A172 (cell line): Measurements from ENCODE around the gene PDK1. TPM values are rescaled to one million over a fixed set of nuclear protein-coding genes. Genes with fewer than 3 reads are reported as not detected.
"Not testable (repeated sequence)": the region's sequence is repeated elsewhere in the genome, so short reads cannot be mapped to it uniquely, and the experiment has no call there.

Source experiments
- DNase-seq: peaks from one replicate; pipeline ENCODE4 v3.0.0-alpha.2; 2015; ENCODE audit warnings: low spot score
- total RNA-seq: library from RNA; depleted of rRNA; stranded (reverse); fragments of >200 nt; shearing (Covaris generic); gene quantifications from 2 replicates; pipeline ENCODE4 v1.2.3, GENCODE V29; 2014

The PDK1 gene
- total RNA-seq, 1 experiment from 2014 or later: 6.0 TPM

GRCh38 chr2:172552547-172553291 lies 3.2 kb upstream of the PDK1 start:
- peak; percentile 94 for DNase-seq

GRCh38 chr2:172554352-172555271 lies 1.3 kb upstream of the PDK1 start:
- DNase-seq: no peak

- DNase-seq: no peak
Observed at GRCh38 chr2:172555272-172555521, 693 bp upstream of the PDK1 start.

- peak; percentile 53 for DNase-seq
Observed at GRCh38 chr2:172556284-172557033, 569 bp downstream of the PDK1 start.

- no peak for DNase-seq
Observed at GRCh38 chr2:172558372-172558771, 2.5 kb downstream of the PDK1 start.

- DNase-seq: no peak
Observed at GRCh38 chr2:172560721-172561120, 4.8 kb downstream of the PDK1 start.

GRCh38 chr2:172561270-172561669 lies 5.4 kb downstream of the PDK1 start:
- DNase-seq: no peak

- no peak for DNase-seq
Observed at GRCh38 chr2:172562298-172562697, 6.4 kb downstream of the PDK1 start.

- DNase-seq: no peak
Observed at GRCh38 chr2:172564376-172564775, 8.5 kb downstream of the PDK1 start.

GRCh38 chr2:172571245-172571644 lies 15.4 kb downstream of the PDK1 start:
- no peak for DNase-seq

GRCh38 chr2:172572981-172573380 lies 17.1 kb downstream of the PDK1 start:
- no peak for DNase-seq

GRCh38 chr2:172574965-172575364 lies 19.1 kb downstream of the PDK1 start:
- DNase-seq: no peak

- no peak for DNase-seq
Observed at GRCh38 chr2:172578054-172578453, 22.2 kb downstream of the PDK1 start.

- no peak for DNase-seq
Observed at GRCh38 chr2:172578860-172579512, 23.1 kb downstream of the PDK1 start.

- no peak for DNase-seq
Observed at GRCh38 chr2:172580544-172580943, 24.7 kb downstream of the PDK1 start.

- no peak for DNase-seq
Observed at GRCh38 chr2:172582656-172583055, 26.8 kb downstream of the PDK1 start.

- no peak for DNase-seq
Observed at GRCh38 chr2:172586245-172586891, 30.5 kb downstream of the PDK1 start.

GRCh38 chr2:172587231-172587630 lies 31.3 kb downstream of the PDK1 start:
- not testable (repeated sequence) for DNase-seq

GRCh38 chr2:172588931-172589330 lies 33.0 kb downstream of the PDK1 start:
- DNase-seq: peak; percentile 30

GRCh38 chr2:172591386-172591785 lies 35.5 kb downstream of the PDK1 start:
- DNase-seq: not testable (repeated sequence)

- not testable (repeated sequence) for DNase-seq
Observed at GRCh38 chr2:172592190-172592589, 36.3 kb downstream of the PDK1 start.
